Measurements from ENCODE around the gene IGSF21.
A peak's percentile ranks its signal among the peaks of the same experiment; 100 is the strongest.

Gene IGSF21

GRCh38 chr1:18183533-18183932 lies 75.9 kb downstream of the IGSF21 start:
- no peak for DNase-seq

- no peak for DNase-seq
These were observed 79.5 kb downstream of the IGSF21 start for GRCh38 chr1:18187054-18187453.

- DNase-seq = no peak
These were observed 81.4 kb downstream of the IGSF21 start for GRCh38 chr1:18188820-18189517.

- DNase-seq = no peak
These were observed 83.0 kb downstream of the IGSF21 start for GRCh38 chr1:18190598-18190997.

GRCh38 chr1:18191037-18191436 lies 83.4 kb downstream of the IGSF21 start:
- DNase-seq = no peak

GRCh38 chr1:18191481-18192155 lies 84.0 kb downstream of the IGSF21 start:
- no peak for DNase-seq

GRCh38 chr1:18192182-18192581 lies 84.6 kb downstream of the IGSF21 start:
- no peak for DNase-seq

GRCh38 chr1:18192974-18193373 lies 85.4 kb downstream of the IGSF21 start:
- no peak for DNase-seq

GRCh38 chr1:18197299-18197698 lies 89.7 kb downstream of the IGSF21 start:
- peak; percentile 8 for DNase-seq

- no peak for DNase-seq
These were observed 90.7 kb downstream of the IGSF21 start for GRCh38 chr1:18198260-18198659.

- peak; percentile 50 for DNase-seq
These were observed 91.9 kb downstream of the IGSF21 start for GRCh38 chr1:18199462-18199861.

GRCh38 chr1:18200136-18200717 lies 92.6 kb downstream of the IGSF21 start:
- peak; percentile 49 for DNase-seq

- no peak for DNase-seq
These were observed 93.3 kb downstream of the IGSF21 start for GRCh38 chr1:18200918-18201317.

GRCh38 chr1:18201997-18202719 lies 94.6 kb downstream of the IGSF21 start:
- no peak for DNase-seq

- DNase-seq = no peak
These were observed 96.0 kb downstream of the IGSF21 start for GRCh38 chr1:18203645-18204044.

GRCh38 chr1:18204575-18204974 lies 97.0 kb downstream of the IGSF21 start:
- DNase-seq = no peak

- no peak for DNase-seq
These were observed 97.7 kb downstream of the IGSF21 start for GRCh38 chr1:18205319-18205718.

- DNase-seq = no peak
These were observed 104.2 kb downstream of the IGSF21 start for GRCh38 chr1:18211764-18212163.

GRCh38 chr1:18217398-18218043 lies 109.9 kb downstream of the IGSF21 start:
- DNase-seq = peak; percentile 52

GRCh38 chr1:18229625-18230024 lies 122.0 kb downstream of the IGSF21 start:
- DNase-seq = no peak

- DNase-seq = no peak
These were observed 122.7 kb downstream of the IGSF21 start for GRCh38 chr1:18230321-18230720.

GRCh38 chr1:18230840-18231239 lies 123.2 kb downstream of the IGSF21 start:
- DNase-seq = peak; percentile 7

GRCh38 chr1:18232052-18232451 lies 124.5 kb downstream of the IGSF21 start:
- no peak for DNase-seq
